GM10248 (cell line): ENCODE results near the gene PIEZO2.

ENCODE experiments used
- CTCF ChIA-PET: fragments of 300-600 bp; sonication (Branson Sonifier 250); formaldehyde crosslinking; extraction: SDS; loops from one replicate; lab custom pipeline; 2021; ENCODE audit warnings: antibody characterized with exemption; lab: Yijun Ruan, JAX
- POLR2A ChIA-PET: fragments of 350-650 bp; sonication (Branson Sonifier 250); formaldehyde crosslinking; extraction: SDS; loops from one replicate; lab custom pipeline; 2020; ENCODE audit warnings: antibody characterized with exemption; lab: Yijun Ruan, JAX
- DNase-seq: peaks from one replicate; pipeline ENCODE4 v3.0.0; 2012; ENCODE audit errors: extremely low spot score
- TF ChIP-seq, protein P1 (sequence below): IDR thresholded peaks from 2 replicates; pipeline ENCODE4 v1.5.1; 2012; ENCODE audit warnings: mild to moderate bottlenecking, low read depth; ENCODE audit errors: extremely low read depth, missing control alignments, control extremely low read depth

The PIEZO2 gene

DNA sequence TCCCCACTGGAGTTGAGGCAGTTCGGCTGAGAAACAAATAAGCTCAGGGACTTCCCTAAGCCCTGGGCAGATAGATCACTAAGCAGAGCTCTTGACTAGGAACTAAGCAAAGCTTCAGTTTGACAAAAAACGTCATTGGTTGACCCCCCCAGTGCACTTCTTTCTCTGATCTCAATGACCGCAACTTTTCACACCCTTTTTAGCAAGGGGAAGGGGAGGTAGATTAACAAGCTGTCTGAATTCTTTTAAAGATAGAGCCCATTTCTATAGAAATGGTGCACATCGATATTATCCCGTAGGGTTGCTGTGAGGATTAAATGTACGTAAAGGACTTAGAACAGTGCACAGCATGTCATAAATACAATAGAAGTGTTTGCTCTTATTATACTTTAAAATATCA, 42.5 kb downstream of the PIEZO2 start:
- TF ChIP-seq, protein P1, sequence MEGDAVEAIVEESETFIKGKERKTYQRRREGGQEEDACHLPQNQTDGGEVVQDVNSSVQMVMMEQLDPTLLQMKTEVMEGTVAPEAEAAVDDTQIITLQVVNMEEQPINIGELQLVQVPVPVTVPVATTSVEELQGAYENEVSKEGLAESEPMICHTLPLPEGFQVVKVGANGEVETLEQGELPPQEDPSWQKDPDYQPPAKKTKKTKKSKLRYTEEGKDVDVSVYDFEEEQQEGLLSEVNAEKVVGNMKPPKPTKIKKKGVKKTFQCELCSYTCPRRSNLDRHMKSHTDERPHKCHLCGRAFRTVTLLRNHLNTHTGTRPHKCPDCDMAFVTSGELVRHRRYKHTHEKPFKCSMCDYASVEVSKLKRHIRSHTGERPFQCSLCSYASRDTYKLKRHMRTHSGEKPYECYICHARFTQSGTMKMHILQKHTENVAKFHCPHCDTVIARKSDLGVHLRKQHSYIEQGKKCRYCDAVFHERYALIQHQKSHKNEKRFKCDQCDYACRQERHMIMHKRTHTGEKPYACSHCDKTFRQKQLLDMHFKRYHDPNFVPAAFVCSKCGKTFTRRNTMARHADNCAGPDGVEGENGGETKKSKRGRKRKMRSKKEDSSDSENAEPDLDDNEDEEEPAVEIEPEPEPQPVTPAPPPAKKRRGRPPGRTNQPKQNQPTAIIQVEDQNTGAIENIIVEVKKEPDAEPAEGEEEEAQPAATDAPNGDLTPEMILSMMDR, result no peak
- ChIA-PET POLR2A (no interaction called here), CTCF (interaction anchor here (0.7 to 1.7 kb wide), 3 partner anchors 9 to 795 kb away, joined by 3 to 5 read pairs (median 3); no protein-coding TSS in a partner anchor)
- DNase-seq, result no peak

DNA sequence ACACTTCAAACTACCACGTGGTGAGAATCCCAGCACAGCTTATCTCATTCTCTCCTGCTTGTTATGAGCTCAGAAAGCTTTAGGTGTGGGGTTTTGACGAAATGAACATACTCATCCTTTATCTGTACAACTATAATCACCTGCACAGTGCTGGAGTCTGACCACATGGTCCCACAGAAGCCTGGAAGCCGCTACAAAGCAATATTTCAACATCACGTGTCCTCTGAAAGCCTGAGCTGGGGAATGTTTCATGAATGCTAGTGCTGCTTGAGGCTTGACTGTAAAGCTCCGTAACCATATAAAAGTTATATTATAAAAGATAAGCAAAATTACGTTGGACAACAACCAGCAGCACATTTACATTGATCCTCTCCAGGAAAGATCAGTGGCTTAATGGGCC, 43.9 kb downstream of the PIEZO2 start:
- CTCF ChIA-PET, result interaction anchor here (0.9 to 1.2 kb wide), 3 partner anchors 27 to 297 kb away, joined by 3 read pairs; no protein-coding TSS in a partner anchor
- DNase-seq, result no peak
- TF ChIP-seq, protein P1, result no peak
- POLR2A ChIA-PET, result no interaction called here

DNA sequence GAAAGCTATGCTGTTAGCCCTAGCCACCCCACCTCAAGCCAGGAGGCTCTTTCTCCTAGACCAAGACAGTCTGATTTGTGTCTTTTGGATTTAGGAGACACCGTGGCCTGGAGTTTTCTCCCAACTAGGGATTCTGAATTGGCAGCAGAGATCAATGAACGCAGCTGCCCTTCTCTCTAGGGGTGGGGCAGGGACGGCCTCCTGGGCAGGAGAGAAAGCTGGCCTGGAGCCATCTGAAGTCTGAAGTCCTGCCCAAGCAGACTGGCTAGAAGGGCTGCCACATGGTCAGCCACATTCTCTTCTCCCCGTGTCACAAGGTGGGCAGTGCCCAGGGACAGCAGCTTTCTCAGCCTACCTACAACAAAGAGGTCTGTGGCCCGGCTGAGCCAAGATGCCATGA, 45.1 kb downstream of the PIEZO2 start:
- CTCF ChIA-PET, result interaction anchor here (0.8 to 1.1 kb wide), 2 partner anchors 11 to 25 kb away, joined by 3 read pairs; no protein-coding TSS in a partner anchor
- POLR2A ChIA-PET, result no interaction called here
- TF ChIP-seq, protein P1, result no peak
- DNase-seq, result no peak

DNA sequence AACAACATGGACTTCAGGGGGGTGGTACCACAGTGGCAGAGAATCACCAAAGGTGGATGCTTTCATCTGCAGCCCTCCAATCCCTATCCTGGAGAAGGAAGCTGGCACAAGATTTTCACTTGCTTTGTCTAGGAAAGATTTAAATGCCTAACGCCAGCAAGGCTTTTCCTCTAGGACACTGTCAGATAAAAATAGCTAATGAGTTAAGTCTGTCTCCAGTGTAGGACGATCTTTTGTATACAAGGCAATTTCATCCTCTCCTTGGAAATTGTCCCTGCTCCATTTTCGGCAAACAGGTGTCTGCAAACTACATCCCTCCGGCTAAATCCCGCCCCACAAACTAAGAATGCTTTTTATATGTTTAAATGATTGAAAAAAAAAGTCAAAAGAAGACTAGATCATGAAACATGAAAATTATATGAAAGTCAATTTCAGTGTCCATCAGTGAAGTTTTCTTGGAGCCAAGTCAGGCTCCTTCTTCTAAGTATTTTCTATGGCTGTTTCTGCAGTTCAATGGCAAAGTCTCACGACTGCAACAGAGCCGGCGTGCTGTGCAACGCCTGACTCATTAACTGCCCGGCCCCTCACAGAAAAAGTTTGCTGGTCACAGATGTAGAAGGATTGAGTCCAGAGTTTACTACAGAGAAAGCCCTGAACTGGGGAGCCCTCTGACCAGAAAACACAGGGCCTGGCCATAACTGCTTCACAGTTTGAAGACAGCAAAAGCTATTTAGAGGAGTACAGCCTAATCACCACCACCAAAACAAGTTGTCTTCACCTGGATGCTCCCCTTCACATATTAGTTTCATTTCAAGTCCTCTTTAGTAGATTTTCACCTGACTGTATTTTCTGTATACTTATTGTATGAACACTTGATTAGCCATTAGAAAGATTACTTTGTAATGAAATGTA, 52.3 kb downstream of the PIEZO2 start:
- CTCF ChIA-PET, result interaction anchor here (1.3 kb wide), 1 partner anchor 12 kb away, joined by 3 read pairs; no protein-coding TSS in a partner anchor
- POLR2A ChIA-PET, result no interaction called here
- TF ChIP-seq, protein P1, result no peak
- DNase-seq, result no peak

DNA sequence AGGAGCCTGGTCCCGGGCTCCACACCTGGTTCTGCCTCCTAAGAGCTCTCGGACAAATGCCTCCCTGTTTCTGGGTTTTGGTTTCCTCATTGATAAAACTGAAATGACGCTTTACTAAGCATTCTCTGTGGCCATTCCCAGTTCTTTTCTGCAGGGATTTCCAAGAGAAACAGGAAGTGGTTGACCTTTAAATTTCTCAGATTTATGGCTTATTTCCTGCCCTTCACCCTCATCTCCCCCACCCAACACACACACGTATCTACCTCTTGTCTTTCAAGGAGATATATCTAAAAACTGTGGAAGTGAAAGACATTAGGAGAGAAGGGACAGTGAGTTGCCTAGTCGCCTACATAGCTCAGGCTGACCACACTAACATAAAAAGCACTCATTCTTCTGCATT, 53.0 kb downstream of the PIEZO2 start:
- no peak for DNase-seq
- ChIA-PET CTCF (interaction anchor here (1.3 kb wide), 1 partner anchor 12 kb away, joined by 3 read pairs; no protein-coding TSS in a partner anchor), POLR2A (no interaction called here)
- TF ChIP-seq, protein P1, result no peak

DNA sequence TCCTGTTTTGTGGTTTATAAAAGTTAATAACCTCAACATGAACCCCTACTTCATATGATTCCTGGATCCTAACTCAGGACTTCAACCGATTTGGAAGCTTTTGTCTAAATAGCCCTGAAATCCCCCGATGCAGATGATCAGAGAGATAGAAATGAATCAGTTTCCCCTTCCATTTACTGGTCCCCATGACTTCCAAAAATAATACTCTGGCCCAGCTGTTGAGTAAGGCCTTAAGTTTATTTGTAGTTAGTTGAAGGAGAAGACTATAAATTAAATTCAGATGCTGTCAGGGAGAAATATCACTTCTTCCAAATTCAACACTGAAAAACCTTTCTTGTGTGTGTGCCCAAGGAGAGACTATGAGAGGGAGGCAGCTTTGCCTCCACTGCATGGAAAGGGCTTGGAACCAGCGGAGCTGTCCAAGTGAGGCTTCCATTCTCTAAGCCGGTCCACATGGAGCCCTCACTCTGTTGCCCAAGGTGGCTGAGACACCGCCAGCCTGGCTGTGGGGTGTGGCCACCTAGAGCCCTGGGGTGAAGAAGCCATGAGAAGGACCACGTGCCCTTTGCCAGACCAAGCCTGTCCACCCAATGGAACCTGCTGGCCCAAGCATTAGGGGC, 53.6 kb downstream of the PIEZO2 start:
- CTCF ChIA-PET, result interaction anchor here (1.3 to 1.4 kb wide), 2 partner anchors 11 to 26 kb away, joined by 3 to 5 read pairs; no protein-coding TSS in a partner anchor
- TF ChIP-seq, protein P1, result no peak
- POLR2A ChIA-PET, result no interaction called here
- DNase-seq, result no peak
